Measurements from ENCODE around the gene IPCEF1.
"Not testable (repeated sequence)": the region's sequence is repeated elsewhere in the genome, so short reads cannot be mapped to it uniquely, and the experiment has no call there.

The IPCEF1 gene

DNA sequence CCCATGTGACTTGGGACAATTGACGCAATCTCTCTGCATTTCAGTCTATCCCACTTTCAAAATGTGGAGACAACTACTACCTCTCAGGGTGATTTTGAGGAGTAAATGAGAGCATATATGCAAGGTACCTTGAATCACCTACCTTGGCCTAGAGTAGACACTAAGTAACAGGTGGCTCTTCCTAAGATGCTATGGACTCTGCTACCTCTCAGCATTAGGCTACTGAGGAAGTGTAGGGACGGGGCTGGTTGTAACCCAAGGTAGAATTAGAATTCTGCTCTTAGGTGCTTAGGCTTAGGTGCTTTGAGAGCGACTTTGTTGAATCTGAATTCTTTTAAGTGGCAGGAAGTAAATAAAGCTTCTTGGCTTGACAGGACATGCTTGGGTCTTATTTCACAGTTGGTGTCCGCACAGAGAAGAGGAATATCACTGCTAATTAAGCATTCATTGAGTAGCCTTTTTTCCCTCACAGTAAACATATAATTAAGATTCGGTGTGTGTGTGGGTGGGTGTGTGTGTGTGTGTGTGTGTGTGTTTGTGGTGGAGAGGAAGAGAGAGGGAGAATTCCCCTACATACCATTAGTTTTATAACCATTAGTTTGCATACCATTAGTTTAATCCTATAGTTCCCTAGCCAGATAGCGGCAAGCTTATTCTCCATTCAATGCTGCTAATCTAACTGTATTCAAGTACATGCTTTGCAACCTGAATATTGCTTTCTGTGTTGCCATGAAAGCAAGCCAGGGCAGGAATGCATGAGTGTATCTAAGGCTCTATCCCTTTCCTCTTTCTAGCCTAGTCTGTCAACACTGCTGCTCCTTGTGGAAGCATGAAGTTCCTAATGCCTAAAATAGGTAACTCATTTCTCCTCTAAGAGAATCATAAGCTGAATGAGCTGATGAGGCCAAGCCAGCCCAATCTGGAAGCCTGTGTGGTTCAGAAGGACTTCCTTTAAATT is 112.5 kb downstream of the IPCEF1 start:
- no peak for DNase-seq

DNA sequence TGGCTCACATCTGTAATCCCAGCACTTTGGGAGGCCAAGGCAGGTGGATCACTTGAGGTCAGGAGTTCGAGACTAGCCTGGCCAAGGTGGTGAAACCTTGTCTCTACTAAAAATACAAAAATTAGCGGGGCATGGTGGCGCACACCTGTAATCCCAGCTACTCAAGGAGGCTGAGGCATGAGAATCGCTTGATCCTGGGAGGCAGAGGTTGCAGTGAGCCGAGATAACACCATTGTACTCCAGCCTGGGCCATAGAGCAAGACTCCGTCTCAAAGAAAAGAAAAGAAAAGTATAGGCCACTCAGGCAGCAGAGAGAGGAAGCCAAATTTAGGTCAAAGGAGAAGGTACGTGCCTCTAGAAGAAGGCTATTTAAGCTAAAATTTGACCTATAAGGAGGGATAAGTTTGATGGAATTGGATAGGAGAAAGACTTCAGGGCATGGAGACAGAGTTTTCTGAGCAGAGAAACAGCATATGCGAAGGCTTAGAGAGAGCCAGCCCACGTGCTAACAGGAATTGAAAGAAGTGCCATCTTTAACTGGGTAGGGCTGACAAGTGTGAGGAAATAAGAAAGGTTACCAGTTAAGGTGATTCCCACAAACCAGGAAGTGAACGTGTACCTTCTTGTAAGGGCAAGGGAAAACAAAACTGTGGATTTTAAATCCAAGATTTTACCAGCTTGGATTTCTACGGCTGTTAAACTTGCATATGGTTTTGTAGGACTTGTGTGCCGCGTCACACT is 113.8 kb downstream of the IPCEF1 start:
- no peak for DNase-seq

DNA sequence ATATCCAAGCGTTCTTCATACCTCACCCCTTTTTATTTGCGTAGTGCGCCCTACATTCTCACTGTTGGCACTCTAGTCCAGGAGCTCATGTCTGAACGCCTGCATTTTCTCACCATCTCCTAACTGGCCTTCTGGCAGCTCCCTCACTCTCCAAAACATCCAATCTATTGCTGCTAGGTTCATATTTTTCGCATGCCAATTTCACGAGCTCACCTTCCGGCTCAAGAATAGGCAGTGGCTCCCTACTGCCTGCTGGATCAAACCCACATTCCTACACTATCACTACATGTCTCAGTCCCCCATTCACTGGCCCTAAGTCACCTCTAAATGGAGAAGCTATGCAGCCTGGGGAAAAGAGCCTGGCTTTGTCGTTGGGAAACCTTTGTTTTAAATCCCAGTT is 115.0 kb downstream of the IPCEF1 start:
- DNase-seq = no peak

DNA sequence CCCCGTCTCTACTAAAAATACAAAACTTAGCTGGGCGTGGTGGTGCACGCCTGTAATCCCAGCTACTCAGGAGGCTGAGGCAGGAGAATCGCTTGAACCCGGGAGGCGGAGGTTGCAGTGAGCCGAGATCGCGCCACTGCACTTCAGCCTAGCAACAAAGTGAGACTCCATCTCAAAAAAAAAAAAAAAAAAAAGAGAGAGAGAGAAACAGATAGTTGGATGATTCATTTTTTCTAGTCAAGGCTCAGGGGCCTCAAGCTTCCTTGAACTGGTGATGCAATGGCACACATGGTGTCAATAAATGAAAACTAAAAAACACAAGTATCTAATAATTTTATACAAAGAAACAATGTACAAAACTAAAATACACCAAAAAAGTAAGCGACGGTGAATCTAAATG is 115.5 kb downstream of the IPCEF1 start:
- DNase-seq = not testable (repeated sequence)

DNA sequence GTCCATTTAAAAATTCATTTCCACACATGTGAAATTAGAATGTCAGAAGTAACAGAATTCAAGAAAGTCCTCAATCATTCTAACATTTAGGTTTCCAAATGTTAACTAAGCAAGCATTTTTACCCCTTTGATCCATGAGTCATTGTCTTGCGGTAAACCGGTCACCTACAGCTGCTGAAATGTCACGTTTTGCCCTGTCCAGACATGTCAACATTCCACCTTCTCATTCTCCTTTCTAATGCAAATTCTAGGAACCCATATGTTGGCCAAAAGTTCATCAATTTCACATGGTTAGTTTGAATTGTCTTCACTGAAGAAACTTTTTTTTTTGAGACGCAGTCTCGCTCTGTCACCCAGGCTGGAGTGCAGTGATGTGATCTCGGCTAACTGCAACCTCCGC is 117.2 kb downstream of the IPCEF1 start:
- DNase-seq = no peak

DNA sequence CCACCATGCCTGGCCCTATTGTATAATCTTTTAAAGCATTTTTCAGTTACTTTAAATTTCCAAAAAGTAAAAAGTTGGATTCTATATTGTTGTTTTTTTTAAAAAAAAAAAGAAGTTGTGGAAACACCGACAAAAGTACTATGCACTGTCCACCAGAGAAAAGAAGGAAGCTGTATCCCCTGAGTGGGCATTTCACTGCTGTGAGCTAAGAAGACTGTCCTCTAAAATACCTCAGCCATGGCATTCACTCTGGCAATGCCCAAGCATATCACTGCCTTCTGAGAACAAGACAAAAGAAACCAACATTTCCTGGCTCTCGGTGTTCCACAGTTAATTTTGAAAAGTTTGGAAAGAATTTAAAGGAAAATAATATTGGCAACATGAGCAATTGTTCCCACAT is 117.8 kb downstream of the IPCEF1 start:
- no peak for DNase-seq

DNA sequence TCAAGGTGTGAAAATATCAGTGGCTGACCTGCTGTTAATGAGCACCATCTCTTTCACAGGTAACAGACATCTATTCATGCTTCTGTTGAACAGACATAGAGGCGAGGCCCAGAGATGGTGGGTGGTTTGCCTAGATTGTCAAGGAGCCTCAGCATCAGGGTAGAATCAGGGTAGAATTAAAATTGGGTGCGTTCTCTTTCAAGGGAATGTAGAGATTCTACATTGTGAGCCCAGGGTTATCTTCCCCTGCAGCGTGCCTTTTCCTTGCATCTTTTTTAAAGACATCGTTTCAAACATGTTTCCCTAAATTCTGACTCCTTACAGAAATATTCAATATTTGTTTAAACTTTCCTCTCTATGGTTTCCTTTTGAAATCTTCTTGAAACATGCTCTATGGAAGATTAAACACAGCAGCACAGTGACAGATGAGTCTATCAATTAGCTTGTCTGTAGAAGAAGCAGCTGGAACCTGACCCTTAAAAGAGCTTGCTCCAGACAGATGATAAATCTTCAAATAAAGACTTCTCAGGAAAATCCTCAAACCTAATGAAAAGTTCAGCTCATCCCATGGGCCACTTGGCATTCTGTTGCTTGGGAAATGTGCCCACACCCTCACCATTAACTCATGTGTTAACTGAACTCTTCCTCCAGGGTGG is 119.8 kb downstream of the IPCEF1 start:
- DNase-seq = no peak

DNA sequence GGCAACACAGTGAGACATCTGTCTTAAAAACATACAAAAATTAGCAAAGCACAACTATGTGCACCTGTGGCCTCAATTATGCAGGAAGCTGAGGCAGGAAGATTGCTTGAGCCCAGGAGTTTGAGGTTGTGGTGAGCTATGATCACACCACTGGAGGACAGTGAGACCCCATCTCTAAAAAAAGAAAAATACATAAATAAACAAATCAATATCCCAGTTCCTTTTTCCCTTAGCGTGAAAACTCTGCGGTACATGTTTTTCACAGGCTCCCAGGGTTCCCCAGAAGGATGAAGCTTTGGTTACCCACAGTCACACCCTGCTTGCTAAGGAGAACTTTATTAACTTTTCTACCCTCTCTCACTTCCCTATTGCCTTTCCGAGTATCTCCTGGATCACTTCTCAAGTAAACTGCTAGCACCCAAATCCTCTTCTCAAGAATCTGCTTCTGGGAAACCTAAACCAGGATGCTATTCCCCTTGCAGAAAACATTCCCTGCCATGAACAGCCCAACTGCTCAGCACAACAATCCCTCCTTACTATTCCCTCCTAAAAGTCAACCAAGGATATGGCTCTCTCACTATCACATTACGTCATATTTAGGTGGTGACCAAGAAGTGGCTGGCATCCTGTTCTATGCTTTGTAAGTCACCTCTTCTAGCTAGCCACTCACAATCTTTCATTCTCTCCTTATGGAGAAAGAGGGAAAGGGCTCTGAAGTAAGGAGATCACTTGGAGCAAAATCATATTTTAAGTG is 122.4 kb downstream of the IPCEF1 start:
- no peak for DNase-seq

DNA sequence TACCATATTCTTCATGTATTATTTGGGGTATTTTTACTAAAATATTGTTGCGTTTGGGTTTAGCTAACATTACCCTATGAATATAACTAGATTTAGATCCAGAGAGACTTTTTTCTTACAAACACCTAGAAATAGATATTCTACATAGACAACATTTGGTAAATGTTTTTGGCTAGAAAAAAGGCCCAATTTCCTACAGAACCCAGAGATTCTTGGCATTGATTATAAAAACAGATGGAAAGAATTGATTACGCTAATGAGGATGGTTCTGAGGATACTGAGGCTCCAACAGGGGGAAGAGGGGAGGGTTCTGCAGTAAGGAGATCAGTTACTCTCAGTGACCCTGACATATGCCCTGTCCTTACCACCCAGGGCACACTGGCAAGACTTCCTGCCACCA is 123.2 kb downstream of the IPCEF1 start:
- no peak for DNase-seq

DNA sequence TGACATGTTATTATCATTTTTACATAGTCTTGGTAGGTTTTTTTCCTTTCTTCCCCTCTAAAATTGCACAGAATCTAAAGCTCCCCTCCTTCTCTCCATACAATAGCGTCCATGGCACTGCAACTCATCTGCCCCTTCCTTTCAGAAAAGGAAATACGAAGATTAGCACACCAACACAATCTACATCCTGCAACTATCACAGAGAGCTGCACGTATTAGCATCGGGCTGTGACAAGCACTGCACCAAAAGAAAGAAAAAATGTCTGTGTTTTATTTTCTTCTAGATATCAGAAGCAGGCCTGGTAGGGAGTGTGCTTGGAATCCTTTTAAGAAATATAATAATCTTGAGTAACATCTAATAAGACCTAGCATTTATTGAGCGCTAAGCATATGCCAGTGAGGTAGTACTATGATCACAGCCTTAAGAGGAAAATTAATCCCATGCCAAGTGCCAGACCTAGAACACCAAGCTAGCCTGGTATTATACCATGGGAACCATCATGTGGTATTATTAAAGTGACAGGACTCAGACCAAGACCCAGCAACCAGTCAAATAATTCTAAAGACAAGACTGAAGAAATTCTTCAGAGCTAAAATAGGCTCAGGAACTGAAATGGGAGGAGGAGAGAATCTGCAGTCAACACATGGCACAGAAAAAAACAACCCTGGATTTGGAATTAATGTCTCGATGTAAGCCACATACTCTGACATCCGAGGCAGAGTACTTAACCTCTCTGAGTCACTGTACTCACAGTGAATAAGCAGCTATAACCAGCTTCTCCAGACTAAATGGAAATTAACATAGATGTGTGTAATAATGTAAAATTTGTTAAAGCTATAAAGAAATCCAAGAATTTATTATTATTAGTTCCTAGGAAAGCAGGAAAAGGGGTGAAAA is 124.3 kb downstream of the IPCEF1 start:
- DNase-seq = no peak

DNA sequence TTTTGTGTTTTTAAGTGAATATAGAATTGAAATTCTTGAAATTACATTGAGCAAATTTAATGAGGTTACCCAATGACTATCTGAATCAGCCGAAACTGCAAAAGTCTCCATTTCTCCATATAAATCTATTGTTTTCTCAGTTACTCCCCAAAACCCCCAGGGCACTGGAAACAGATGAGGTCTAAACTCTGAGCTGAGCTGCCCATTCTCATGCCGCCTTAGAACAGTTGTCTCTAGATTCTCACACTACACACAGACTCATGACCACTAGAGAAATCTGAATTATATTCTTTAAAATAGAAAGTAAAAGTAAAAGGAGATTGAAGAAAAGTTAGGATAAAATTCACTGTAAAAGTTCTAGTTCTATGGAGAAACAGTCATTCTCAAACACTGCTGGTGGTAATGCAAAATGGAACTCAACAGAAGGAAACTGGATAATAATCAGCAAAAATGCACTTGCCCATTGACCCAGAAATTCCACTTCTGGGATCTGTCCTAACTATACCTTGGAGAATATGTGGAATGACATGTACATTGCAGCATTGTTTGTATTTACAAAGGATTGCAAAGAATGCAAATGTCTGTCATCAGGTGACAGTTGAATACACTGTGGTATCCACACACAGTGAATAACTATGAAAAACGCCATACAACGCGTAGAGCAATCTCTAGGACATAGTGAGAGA is 125.5 kb downstream of the IPCEF1 start:
- no peak for DNase-seq

DNA sequence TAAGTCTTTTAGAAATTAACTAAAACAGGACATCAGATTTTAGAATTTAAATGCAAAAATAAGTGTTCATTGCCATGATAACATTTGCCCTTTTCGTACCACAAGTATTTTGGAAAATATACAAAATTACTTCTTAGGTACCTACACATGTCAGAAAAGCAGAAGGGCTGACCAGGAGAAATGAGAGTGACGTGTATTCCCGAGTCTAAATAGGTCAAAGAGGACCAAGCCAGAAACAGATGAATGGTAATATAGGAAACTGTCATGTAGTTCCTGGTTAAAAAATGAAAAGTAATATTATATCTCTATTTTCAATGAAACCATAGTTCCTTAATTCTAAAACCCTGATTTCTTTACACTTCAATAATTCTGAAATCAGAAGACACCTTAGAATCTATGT is 126.2 kb downstream of the IPCEF1 start:
- DNase-seq = no peak

DNA sequence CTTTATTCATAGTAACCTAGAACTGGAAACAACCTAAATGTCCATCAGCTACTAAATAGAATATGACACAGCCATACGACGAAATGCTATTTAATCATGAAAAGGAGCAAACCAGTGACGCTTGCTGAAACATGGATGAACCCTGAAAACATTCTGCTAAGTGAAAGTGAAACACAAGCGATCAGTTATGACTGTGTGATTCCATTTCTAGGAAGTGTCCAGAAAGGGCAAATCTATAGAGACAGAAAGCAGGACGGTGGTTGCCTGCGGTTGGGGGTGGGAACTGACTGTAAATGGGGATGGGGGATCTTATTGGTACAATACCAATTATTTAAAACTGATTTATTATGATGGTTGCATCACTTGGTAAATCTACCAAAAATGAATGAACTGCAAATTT is 126.8 kb downstream of the IPCEF1 start:
- DNase-seq = no peak

DNA sequence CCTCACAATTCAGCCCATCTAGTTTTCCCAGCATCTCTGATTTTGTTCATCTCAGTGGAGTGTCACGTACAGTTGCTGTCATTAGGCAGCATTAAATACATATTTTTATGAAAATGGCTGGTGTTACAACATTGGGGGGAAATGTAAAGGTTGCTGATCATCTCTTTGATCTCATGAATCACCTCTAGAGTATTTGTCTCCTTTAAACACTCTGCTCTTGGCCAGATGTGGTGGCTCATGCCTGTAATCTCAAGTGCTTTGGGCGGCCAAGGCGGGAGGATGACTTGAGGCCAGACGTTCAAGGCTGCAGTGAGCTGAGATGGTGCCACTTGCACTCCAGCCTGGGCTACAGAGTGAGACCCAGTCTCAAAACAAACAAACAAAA is 128.1 kb downstream of the IPCEF1 start:
- DNase-seq = no peak

DNA sequence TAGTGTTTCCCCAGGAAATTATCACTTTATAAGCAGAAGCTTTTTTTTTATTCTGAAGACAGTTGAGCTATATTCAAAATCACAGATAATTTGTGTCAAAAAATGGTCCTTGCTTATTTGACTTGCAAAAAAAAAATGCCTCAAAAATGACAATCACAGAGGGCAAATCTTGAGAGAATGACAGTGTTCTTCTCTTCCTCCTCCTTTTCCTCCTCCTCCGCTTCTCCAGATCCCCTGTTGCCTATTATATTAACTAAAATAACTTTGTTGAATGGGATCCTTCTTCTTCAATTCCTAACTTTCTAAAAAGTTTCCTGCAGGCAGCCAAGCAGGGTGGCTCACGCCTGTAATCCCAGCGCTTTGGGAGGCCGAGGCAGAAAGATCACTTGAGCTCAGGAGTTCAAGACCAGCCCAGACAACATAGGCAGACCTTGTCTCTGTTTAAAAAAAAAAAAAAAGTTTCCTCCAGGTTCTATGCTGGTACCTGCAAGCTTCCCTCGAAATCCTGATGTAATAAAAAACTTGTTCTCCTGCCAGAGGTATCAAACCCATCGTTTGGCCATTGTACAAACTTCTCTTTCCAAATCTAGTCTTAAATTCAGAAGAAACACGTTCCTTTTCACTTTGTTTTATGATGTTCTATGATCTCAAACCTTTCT is 128.6 kb downstream of the IPCEF1 start:
- no peak for DNase-seq

DNA sequence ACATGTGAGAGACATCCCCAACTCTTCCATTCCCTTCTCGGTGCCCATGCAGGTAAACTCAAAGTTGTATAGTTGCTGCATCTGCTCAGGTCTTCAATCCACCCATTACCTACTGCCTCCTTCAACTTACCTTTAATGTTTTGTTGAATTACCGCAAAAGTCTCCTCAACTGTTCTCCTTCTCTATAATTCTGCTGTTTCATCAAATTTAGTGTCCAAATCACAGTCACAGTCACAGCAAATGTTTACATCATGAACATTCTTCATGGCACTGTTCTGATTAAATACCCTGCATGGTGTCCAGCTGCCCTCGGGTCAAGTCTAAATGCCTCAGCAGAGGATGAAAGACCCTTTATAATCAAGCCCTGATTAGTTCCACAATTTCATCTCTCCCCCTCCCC is 130.1 kb downstream of the IPCEF1 start:
- DNase-seq = no peak

DNA sequence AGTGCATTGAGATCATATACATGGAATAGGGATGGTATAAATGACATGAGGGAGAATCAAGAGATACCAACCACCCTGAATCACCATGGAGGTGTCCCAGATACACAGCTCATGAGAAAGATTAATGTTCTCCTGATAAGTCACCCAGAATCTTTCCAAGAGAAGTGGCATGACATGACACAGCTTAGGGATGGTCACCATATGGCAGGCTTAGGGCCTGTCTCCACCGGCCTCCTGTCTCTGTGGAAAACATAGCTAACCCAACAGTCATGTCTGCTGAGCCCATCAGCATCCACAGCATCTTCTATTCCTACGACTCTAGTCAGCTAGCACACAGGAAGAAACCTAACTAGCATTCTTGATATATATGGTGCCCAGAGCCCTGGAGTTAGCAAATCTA is 133.3 kb downstream of the IPCEF1 start:
- no peak for DNase-seq

DNA sequence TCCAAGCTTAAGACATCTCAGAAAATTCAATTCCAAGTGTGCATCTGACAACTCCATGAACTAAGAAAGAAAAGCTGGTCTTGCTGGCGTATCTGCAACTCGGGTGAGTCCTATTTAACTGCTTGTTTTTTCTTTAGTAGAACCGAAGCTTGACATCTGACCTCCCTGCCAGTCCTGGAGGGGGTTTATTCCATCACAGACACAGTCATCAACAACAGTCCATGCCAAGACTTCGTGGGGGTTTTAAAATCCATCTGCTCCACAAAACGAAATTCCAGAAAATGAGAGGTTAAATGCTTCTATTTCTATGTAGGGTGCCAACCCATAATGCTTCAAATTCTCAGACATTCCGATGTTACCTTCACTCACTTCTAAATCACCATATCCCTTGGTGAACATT is 133.9 kb downstream of the IPCEF1 start:
- no peak for DNase-seq

DNA sequence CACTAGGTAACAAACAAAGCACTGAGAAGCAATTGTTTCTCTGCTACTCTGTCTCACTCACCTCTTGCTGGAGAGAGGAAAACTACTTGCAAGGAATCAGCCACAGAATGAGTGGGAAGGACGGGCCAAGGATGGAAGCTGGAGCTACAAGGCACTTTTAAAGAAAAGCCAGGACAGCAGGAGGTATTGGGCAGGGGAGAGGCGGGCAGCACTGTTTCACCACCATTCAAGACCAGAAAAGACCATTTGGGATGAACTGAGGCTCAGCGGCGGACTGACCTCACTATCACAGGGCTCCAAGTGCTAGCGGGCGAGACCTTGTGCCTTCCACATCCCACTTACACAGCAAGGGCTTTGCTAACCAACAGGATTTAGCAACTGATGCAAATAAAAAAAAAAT is 137.4 kb downstream of the IPCEF1 start:
- no peak for DNase-seq

DNA sequence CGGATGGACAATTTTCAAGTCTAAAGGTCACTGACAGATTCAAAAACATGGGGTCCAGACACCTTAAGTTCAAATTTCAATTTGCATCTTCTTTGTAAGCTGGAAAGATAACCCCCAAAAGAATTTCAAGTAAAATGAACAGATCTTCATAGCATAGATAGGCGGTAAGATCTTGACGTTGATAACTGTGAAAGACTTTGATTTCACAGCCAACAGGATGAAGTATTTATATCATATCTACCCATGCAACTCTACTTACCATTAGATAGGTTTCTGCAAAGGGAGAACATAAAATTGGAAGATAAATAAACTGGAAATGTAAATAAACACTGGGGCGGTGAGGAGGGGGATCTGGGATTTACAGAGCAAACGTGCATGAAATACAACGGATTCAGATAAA is 137.8 kb downstream of the IPCEF1 start:
- no peak for DNase-seq

DNA sequence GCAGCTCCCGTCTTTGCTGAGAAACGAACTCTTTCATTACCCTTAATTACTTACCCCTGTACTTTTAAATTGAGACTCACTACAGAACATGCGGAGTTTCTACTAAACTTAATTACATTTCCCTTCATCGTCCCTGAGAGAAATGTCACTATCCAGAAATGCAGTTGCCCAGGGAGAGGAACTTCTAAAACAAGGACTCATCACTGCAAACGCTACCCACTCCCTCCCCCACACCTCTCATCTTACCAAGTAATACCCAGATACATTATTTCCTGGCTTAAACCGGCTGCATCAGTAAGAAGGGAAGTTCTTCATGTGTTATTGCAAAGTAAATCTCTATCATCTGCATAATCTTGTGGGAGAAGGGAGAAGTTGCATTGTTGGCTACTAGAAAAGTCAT is 138.3 kb downstream of the IPCEF1 start:
- no peak for DNase-seq
